HG03460 (cell line): Measurements from ENCODE around the gene S1PR2.
"Not testable (repeated sequence)": the region's sequence is repeated elsewhere in the genome, so short reads cannot be mapped to it uniquely, and the experiment has no call there.

Experiments used
- ATAC-seq: cut with Tn5 transposase; IDR thresholded peaks from one replicate; pipeline ENCODE4 v1.9.1; 2021; ENCODE audit not compliant: unreplicated experiment

S1PR2 gene

GRCh38 chr19:10255358-10255757, 24.2 kb upstream of the S1PR2 start:
- ATAC-seq = no peak

GRCh38 chr19:10254244-10254643, 23.1 kb upstream of the S1PR2 start:
- no peak for ATAC-seq

- ATAC-seq = no peak
Observed at GRCh38 chr19:10252707-10253106, 21.6 kb upstream of the S1PR2 start.

GRCh38 chr19:10251792-10252694, 20.9 kb upstream of the S1PR2 start, which contains the start of gene MRPL4:
TSS of gene MRPL4 (plus strand) at chr19:10252214. CDS start at chr19:10252254, 40 bp downstream.
- peak; percentile 92 for ATAC-seq

GRCh38 chr19:10246511-10246910, 15.4 kb upstream of the S1PR2 start:
- no peak for ATAC-seq

- ATAC-seq = no peak
Observed at GRCh38 chr19:10245189-10245939, 14.2 kb upstream of the S1PR2 start.

- ATAC-seq = no peak
Observed at GRCh38 chr19:10243606-10244005, 12.5 kb upstream of the S1PR2 start.

- not testable (repeated sequence) for ATAC-seq
Observed at GRCh38 chr19:10241826-10242449, 10.8 kb upstream of the S1PR2 start.

- ATAC-seq = no peak
Observed at GRCh38 chr19:10238172-10238783, 7.1 kb upstream of the S1PR2 start.

- ATAC-seq = no peak
Observed at GRCh38 chr19:10237702-10238101, 6.6 kb upstream of the S1PR2 start.

GRCh38 chr19:10235409-10235808, 4.3 kb upstream of the S1PR2 start:
- ATAC-seq = not testable (repeated sequence)

GRCh38 chr19:10235003-10235402, 3.9 kb upstream of the S1PR2 start:
- no peak for ATAC-seq

- ATAC-seq = no peak
Observed at GRCh38 chr19:10233946-10234345, 2.8 kb upstream of the S1PR2 start.

- no peak for ATAC-seq
Observed at GRCh38 chr19:10231612-10232228, 589 bp upstream of the S1PR2 start.

GRCh38 chr19:10230173-10230860, 814 bp downstream of the S1PR2 start:
- ATAC-seq = no peak

GRCh38 chr19:10228920-10229319, 2.2 kb downstream of the S1PR2 start:
- ATAC-seq = no peak

- no peak for ATAC-seq
Observed at GRCh38 chr19:10228393-10228792, 2.7 kb downstream of the S1PR2 start.

GRCh38 chr19:10227026-10227971, 3.8 kb downstream of the S1PR2 start:
- no peak for ATAC-seq
